ENCODE data around the gene SEC14L3. TPM values are rescaled to one million over a fixed set of nuclear protein-coding genes. Genes with fewer than 3 reads are reported as not detected.

Gene SEC14L3
- total RNA-seq, 2 experiments from 2014 or later, result not detected

DNA sequence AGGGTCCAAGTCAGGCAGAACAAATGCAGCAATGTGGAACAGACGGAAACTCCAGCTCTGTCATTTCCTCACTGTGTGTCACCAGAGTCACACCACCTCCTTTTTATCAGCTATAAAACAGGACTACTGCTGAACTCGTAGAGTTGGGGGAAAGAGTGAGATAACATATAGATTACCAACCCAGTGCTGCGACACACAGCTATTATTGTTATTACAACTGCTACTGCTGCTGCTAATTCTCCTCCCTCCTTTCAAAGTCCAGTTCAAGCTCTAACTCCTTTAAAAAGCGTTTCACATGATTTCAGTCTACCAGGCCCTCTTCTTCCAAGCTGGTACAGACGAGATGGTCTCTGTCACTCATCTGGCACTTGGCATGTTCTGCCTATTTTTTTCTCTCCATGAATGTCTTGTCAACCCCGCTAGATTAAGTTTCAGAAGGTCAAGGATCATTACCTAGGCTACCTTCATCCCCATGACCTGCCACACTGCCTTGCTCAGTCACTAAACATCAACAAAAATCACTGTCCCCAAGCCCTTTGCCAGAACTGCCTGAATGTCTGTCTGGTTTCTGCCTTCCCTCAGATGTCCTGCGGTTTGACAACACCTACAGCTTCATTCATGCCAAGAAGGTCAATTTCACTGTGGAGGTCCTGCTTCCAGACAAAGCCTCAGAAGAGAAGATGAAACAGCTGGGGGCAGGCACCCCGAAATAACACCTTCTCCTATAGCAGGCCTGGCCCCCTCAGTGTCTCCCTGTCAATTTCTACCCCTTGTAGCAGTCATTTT is 49.9 kb downstream of the SEC14L3 start:
- H3K79me2 ChIP-seq (ENCODE audit: insufficient read depth, low read depth, low read length), result peaks cover 39% of the 10 kb centered on the region; the same call in 1 of the 2 replicates
- intact Hi-C loops (cut with micrococcal nuclease; ENCODE audit: unreplicated experiment), result loop anchor here (5.0 to 10.0 kb wide), 3 partner anchors 655 to 1157 kb away; partner anchors contain the start of genes AP1B1, EWSR1, RHBDD3 and UQCR10
- peaks cover 37% of the 10 kb centered on the region for H3K36me3 ChIP-seq (ENCODE audit: insufficient read depth, low read length)
- peak overlapping the region; percentile 93 for H3K4me3 ChIP-seq (ENCODE audit: low read depth, low read length, poor library complexity, severe bottlenecking)
- no peak overlapping the region for H2AFZ ChIP-seq (ENCODE audit: low read length)
- no TSS peak for BruUV-seq (replicated peaks)
- H3K9me2 ChIP-seq (ENCODE audit: insufficient read depth, low read length), result no peaks in the 10 kb centered on the region
- no peaks in the 10 kb centered on the region for H3K9me3 ChIP-seq (ENCODE audit: low read length)
- CTCF ChIA-PET (ENCODE audit: unreplicated experiment), result no interaction called here
- H3K27ac ChIP-seq (ENCODE audit: low read depth, low read length, poor library complexity, severe bottlenecking), result no peak overlapping the region
- peak overlapping the region; percentile 87 for H3K4me2 ChIP-seq (ENCODE audit: low read length)
- DNase-seq (ENCODE audit: low spot score), result no peak
- POLR2A ChIA-PET, result interaction anchor here (0.6 to 5.5 kb wide), 5 partner anchors 9 to 301 kb away, joined by 3 to 48 read pairs (median 3); no protein-coding TSS in a partner anchor
- H4K20me1 ChIP-seq (ENCODE audit: insufficient read depth, low read length), result no peaks in the 10 kb centered on the region
- TF ChIP-seq, protein P1, sequence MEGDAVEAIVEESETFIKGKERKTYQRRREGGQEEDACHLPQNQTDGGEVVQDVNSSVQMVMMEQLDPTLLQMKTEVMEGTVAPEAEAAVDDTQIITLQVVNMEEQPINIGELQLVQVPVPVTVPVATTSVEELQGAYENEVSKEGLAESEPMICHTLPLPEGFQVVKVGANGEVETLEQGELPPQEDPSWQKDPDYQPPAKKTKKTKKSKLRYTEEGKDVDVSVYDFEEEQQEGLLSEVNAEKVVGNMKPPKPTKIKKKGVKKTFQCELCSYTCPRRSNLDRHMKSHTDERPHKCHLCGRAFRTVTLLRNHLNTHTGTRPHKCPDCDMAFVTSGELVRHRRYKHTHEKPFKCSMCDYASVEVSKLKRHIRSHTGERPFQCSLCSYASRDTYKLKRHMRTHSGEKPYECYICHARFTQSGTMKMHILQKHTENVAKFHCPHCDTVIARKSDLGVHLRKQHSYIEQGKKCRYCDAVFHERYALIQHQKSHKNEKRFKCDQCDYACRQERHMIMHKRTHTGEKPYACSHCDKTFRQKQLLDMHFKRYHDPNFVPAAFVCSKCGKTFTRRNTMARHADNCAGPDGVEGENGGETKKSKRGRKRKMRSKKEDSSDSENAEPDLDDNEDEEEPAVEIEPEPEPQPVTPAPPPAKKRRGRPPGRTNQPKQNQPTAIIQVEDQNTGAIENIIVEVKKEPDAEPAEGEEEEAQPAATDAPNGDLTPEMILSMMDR (conservative IDR thresholded peaks at IDR 0.05; ENCODE audit: low read length), result no peak
- TF ChIP-seq EZH2phosphoT487 (IDR thresholded peaks at IDR 0.05; ENCODE audit: borderline replicate concordance, low read depth, low read length), result no peak
- H3K4me1 ChIP-seq (ENCODE audit: insufficient read depth, low read length, poor library complexity, severe bottlenecking), result peaks cover 33% of the 10 kb centered on the region

DNA sequence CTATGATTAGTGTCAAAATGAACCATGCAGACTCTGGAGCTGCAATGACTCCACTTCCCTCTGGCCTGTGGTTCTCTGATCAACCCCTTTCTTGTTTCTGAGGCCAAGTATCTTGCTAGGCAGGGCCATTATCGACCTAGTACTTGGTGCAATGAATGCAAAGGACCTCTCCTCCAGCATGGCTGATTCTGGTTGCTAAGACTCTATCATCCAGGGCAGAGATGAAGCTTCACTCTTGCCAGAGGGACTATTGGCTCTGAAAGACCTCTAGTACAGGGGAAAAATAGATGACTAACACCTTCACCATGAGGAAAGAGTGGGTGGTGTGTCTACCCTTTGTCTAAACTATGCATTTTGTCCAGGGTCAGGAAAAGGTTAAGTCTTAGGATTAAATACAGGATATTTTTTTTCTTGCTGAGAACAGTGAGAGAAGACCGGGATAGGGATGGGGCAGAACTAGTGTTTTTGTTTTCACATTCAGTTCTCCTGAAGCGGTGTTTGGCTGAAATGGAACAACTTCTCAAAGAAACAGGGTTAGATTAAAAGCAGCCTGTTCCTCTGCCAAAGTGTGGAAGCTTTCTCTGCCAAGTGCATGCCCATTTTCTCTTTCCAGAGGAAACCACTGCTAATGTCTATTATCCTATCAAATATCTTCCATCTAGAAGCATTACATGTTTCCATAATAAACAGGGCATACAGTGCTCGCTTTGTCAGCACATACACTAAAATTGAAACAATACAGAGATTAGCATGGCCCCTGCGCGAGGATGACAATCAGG is 51.3 kb downstream of the SEC14L3 start:
- ChIA-PET CTCF (ENCODE audit: unreplicated experiment) (no interaction called here), POLR2A (no interaction called here)
- H3K4me3 ChIP-seq (ENCODE audit: low read depth, low read length, poor library complexity, severe bottlenecking), result no peak overlapping the region
- no peak overlapping the region for H2AFZ ChIP-seq (ENCODE audit: low read length)
- intact Hi-C loops (cut with micrococcal nuclease; ENCODE audit: unreplicated experiment), result loop anchor here (5.0 to 10.0 kb wide), 3 partner anchors 653 to 1156 kb away; partner anchors contain the start of genes AP1B1, EWSR1, RHBDD3 and UQCR10
- no peaks in the 10 kb centered on the region for H4K20me1 ChIP-seq (ENCODE audit: insufficient read depth, low read length)
- H3K4me1 ChIP-seq (ENCODE audit: insufficient read depth, low read length, poor library complexity, severe bottlenecking), result peaks cover 26% of the 10 kb centered on the region
- TSS peak; percentile 11 for BruUV-seq (replicated peaks)
- TF ChIP-seq, protein P1 (conservative IDR thresholded peaks at IDR 0.05; ENCODE audit: low read length), result no peak
- no peak for TF ChIP-seq EZH2phosphoT487 (IDR thresholded peaks at IDR 0.05; ENCODE audit: borderline replicate concordance, low read depth, low read length)
- DNase-seq (ENCODE audit: low spot score), result no peak
- H3K4me2 ChIP-seq (ENCODE audit: low read length), result no peak overlapping the region
- peaks cover 25% of the 10 kb centered on the region; the same call in 1 of the 2 replicates for H3K79me2 ChIP-seq (ENCODE audit: insufficient read depth, low read depth, low read length)
- H3K27ac ChIP-seq (ENCODE audit: low read depth, low read length, poor library complexity, severe bottlenecking), result no peak overlapping the region
- H3K9me2 ChIP-seq (ENCODE audit: insufficient read depth, low read length), result no peaks in the 10 kb centered on the region
- H3K36me3 ChIP-seq (ENCODE audit: insufficient read depth, low read length), result peaks cover 41% of the 10 kb centered on the region
- H3K9me3 ChIP-seq (ENCODE audit: low read length), result no peaks in the 10 kb centered on the region

Data from OCI-LY7 (cell line).